Measurements from ENCODE around the gene EFCAB8.
"Not testable (repeated sequence)": the region's sequence is repeated elsewhere in the genome, so short reads cannot be mapped to it uniquely, and the experiment has no call there.

EFCAB8 gene

GRCh38 chr20:32941155-32941885, 82.6 kb downstream of the EFCAB8 start:
- H3K4me3 ChIP-seq (replicated peaks in 1 of 2; ENCODE audit: low read depth in 2 of 2, low read length in 2 of 2), result no peak overlapping the region
- DNase-seq (ENCODE audit: low read depth in 2 of 2), result no peak
- TF ChIP-seq CTCF (IDR thresholded peaks at IDR 0.05; ENCODE audit: low read depth, low read length), result no peak

DNA sequence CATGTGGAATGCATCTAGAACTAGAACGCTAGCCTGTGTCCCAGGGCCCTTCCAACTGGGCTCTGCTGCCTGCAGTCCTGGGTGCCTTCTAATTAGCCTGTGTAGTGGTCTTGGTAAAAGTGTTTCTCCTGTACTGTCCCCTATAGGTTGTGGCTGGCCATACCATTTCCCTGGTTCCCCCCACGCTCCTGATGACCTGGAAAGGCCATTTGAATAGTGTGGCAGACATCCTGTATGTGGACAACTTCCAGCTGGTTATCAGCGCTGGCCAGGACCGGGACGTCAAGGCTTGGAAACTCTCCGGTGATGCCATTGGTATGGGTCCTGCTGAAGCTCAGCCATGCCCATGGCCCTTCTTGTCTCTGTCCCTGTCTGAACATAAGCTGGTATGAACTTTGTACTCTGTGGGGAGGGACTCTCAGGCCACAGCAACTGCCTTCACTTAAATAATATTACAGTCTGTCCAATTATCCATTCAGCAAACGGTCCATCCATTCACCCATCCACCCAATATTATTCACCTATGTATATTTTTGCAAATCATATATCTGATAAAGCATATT, 84.8 kb downstream of the EFCAB8 start:
- TF ChIP-seq CTCF (IDR thresholded peaks at IDR 0.05; ENCODE audit: low read depth, low read length), result no peak
- DNase-seq (ENCODE audit: low read depth in 2 of 2), result no peak
- H3K4me3 ChIP-seq (replicated peaks in 1 of 2; ENCODE audit: low read depth in 2 of 2, low read length in 2 of 2), result no peak overlapping the region

- no peak overlapping the region for H3K4me3 ChIP-seq (replicated peaks in 1 of 2; ENCODE audit: low read depth in 2 of 2, low read length in 2 of 2)
- peak; percentile 46 to 55 for DNase-seq (ENCODE audit: low read depth in 2 of 2)
- peak; percentile 63 for TF ChIP-seq CTCF (IDR thresholded peaks at IDR 0.05; ENCODE audit: low read depth, low read length)
Observed at GRCh38 chr20:32945710-32946221, 87.0 kb downstream of the EFCAB8 start.

DNA sequence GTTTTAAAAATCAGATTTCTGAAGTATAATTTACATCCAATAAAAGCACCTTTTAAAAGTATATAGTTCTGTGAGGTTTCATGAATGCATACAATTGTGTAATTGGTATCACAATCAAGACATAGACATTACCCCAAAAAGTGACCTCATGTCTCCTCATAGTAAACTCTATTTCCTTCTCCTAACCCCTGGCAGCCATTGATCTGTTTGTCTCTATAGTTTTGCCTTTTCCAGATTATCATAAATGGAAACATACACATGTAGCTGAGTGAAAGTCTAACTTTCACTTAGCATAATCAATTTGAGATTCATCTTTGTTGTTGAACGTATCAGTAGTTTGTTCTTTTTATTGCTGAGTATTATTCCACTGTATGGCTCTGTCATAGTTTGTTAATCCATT, 87.9 kb downstream of the EFCAB8 start:
- DNase-seq (ENCODE audit: low read depth in 2 of 2), result no peak
- no peak for TF ChIP-seq CTCF (IDR thresholded peaks at IDR 0.05; ENCODE audit: low read depth, low read length)
- no peak overlapping the region for H3K4me3 ChIP-seq (replicated peaks in 1 of 2; ENCODE audit: low read depth in 2 of 2, low read length in 2 of 2)

GRCh38 chr20:32950539-32950938, 91.8 kb downstream of the EFCAB8 start:
- H3K4me3 ChIP-seq (replicated peaks in 1 of 2; ENCODE audit: low read depth in 2 of 2, low read length in 2 of 2); DNase-seq (ENCODE audit: low read depth in 2 of 2): not testable (repeated sequence)

DNA sequence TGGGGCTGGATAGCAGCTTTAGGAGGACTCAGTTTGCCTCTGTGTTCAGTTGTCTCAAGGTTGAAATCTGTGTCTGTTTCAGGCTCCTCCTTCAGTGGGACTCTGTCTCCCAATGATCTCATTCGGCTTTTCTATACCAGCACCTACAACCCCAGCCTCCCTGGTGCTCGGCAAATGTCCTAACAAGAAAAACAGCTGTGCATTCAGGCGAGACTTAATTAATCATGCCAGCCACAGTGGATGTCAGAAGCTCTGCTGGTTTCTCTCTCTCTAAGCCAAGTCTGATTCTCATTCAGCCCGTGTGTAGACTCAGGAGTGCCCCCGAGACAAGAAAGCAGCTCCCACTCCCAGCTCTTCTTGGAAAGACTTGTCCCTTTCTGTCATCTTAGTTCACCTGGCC, 98.7 kb downstream of the EFCAB8 start:
- DNase-seq (ENCODE audit: low read depth in 2 of 2), result no peak
- H3K4me3 ChIP-seq (replicated peaks in 1 of 2; ENCODE audit: low read depth in 2 of 2, low read length in 2 of 2), result no peak overlapping the region
- no peak for TF ChIP-seq CTCF (IDR thresholded peaks at IDR 0.05; ENCODE audit: low read depth, low read length)

DNA sequence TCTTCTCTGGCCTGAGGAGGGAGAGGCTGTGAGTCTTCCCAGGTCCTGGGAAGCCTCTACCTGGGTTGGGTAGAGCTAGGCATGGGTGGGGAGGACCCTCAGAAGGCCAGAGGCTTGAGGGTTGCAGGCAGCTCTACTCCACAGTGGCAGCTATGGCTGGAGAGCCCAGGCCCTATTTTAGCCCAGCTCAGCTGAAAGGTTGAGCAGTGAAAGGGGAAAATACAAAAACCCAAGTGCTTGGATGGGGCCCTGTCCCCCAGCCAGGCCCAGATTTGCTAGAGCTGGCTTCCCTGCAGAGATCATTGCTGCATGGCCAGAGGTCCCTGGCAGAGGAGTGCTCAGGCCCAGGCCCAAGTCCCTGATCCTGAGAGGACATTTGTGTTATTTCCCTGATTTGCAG, 99.9 kb downstream of the EFCAB8 start:
- no peak for DNase-seq (ENCODE audit: low read depth in 2 of 2)
- no peak overlapping the region for H3K4me3 ChIP-seq (replicated peaks in 1 of 2; ENCODE audit: low read depth in 2 of 2, low read length in 2 of 2)
- no peak for TF ChIP-seq CTCF (IDR thresholded peaks at IDR 0.05; ENCODE audit: low read depth, low read length)
